Measurements from ENCODE around the gene NFIX.

GRCh38 chr19:13092606-13093235 lies 97.4 kb downstream of the NFIX start:
- no peak for TF ChIP-seq CTCF (IDR thresholded peaks at IDR 0.05; ENCODE audit: borderline replicate concordance, extremely low read depth, low read length, poor library complexity, severe bottlenecking)
- no peak for TF ChIP-seq EZH2 (IDR thresholded peaks at IDR 0.05; ENCODE audit: borderline replicate concordance, low read depth, low read length, severe bottlenecking)
